GM19452 (cell line): Measurements from ENCODE around the gene ZC3H12C.

ENCODE experiments used
- ATAC-seq: cut with Tn5 transposase; IDR thresholded peaks from one replicate; pipeline ENCODE4 v1.9.1; 2021; ENCODE audit not compliant: unreplicated experiment

Gene ZC3H12C

GRCh38 chr11:110147962-110148709 lies 54.9 kb downstream of the ZC3H12C start:
- no peak for ATAC-seq

DNA sequence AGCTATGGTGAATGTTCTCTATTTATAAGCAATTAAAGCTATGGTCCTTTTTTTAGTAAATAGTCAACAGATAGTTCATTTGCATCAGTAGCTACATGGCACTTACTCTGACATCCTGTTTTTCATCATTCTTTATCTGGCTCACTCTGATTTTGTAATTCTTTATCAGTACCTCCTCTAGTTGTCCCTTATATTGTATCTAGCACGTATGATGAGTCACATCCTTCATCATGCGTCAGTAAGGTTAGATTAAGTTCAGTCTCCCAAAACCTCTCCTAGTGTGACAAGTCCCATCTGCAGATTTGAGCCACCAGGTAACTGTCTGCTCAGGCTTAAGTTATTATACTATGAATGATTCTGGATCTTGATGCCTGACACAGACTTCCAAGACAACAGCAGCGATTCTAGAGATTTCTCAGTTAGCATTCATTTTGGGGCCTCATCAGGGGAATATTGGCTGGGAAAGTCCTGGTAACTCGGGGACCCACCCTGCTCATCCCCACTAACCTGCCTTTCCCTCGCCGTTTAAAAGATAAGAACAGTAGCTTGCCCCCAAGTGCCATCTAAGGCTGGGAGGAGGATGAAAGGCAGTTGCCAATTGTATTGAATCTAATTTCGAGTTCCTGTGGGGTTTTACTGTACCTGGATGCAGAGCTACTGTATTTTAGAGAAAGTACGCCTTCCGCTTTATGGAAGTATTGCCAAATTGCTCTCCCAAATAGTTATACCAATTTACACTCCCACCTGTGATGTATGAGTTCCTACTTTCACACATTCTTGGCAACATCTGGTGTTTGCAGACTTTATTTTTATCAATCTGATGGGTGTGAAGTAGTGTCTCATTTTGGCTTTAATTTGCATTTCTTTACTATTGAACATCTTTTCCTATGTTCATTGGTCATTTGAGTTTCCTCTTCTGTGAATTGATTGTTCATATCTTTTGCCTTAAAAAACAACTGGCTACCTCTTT lies 55.9 kb downstream of the ZC3H12C start:
- no peak for ATAC-seq

GRCh38 chr11:110152199-110152598 lies 59.0 kb downstream of the ZC3H12C start:
- ATAC-seq: no peak

DNA sequence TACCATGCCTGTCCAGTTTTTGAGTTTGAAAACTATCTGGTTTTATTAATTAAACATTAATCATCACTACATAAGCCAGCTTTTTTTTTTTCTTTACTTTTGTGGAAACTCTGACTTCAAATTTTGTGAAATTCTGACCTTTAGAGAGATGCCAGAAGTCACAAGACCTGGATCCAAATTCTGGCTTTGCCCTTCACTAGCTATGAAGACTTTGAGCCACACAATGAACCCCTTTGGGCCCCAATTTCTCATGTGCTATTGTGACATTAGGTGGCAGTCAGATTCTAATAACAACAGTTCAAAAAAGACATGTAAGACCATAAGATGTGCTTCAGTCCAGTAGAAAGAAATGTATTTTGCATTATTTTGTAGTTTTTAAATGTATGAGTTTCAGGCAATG lies 60.3 kb downstream of the ZC3H12C start:
- ATAC-seq: no peak

DNA sequence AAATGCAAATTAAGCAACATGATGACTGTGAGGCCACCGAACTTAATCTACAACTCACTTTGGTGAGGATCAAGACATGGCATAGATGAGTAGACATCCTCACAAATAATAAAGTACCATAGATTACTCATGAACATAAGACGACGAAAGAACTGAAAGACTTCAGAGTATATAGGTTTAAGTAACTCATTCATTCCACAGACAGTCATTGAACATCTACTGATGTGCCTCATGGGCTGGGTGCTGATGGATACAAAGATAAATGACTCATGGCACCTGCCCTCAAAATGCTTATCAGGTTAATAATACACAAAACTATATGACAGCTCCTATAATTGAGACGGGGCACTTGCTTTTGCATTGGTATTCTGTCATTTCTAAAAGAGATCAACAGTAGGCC lies 63.3 kb downstream of the ZC3H12C start:
- ATAC-seq: no peak

DNA sequence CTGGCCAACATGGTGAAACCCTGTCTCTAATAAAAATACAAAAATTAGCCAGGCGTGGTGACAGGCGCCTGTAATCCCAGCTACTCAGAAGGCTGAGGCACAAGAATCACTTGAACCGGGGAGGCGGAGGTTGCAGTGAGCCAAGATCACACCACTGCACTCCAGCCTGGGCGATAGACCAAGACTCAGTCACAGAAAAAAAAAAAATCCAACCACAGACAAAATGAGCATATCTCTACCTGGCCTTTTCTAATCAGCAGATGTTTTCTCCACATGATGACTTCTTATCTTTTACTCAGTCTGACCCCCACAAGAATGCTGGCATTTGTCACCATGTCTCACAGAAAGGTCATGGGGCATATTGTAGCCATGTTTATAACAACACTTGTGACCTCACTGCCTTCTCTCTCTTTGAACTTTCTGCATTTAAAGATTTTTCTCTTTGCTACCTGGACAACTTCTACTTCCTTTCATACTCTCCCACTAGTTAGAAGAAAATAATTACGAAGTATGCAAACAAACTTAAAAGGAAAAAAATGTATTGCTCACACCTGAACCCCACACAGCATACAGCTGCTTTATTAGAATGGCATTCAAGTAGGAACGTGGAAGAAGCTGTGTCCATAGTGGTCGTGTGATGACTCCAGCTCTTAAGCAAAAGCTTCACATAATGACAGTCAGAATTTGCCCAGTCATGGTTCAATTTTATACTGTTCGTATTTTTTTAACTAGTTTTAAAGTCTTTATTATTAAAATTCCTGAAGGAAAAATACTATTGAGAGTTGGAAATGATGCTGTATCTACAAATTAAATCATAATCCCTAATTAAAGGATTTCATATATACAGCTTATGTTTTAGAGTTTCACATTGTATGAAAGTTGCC lies 65.4 kb downstream of the ZC3H12C start:
- ATAC-seq: no peak

- no peak for ATAC-seq
These were observed 66.3 kb downstream of the ZC3H12C start for GRCh38 chr11:110159476-110159875.

GRCh38 chr11:110160016-110160415 lies 66.8 kb downstream of the ZC3H12C start:
- no peak for ATAC-seq

- no peak for ATAC-seq
These were observed 67.2 kb downstream of the ZC3H12C start for GRCh38 chr11:110160437-110160836.

GRCh38 chr11:110161061-110161460 lies 67.9 kb downstream of the ZC3H12C start:
- no peak for ATAC-seq

- ATAC-seq: no peak
These were observed 69.0 kb downstream of the ZC3H12C start for GRCh38 chr11:110162216-110162615.

GRCh38 chr11:110165039-110165925 lies 72.1 kb downstream of the ZC3H12C start:
- no peak for ATAC-seq

DNA sequence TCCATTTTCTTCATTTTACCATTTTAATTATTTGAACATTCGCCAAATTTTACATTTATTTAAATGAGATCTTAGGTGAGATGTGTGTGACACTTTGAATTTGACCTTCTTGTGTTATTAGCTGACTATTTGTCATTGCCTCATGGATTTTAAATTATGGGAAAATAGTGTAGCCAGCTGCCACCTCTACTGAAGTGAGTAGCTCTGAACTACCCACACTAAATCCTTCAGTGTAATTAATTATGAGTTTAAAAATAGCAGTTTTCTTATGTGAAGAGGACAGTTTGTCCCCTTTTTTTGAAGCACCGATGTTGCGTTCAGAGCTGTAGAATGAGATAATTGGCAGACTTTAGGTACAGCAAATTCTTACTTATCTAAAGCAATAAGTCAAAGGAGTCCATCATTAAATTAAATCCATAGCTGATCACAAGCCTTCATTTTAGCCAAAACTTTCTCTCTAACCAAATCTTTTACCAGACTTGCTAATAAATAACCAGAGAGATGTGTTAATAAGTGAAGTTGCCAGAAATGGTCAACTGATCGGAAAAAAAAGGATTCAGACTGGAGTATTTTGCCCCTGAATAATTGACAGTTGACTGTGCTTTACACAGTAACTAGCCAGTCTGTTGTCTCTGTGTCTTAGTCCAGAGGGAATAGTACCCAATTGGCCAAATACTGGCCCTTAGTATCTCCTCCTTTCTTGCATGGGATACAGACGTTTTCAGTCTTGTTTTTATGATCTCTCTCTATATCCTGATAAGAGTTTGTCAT lies 75.0 kb downstream of the ZC3H12C start:
- ATAC-seq: no peak

GRCh38 chr11:110169738-110170137 lies 76.5 kb downstream of the ZC3H12C start:
- no peak for ATAC-seq

- no peak for ATAC-seq
These were observed 79.4 kb downstream of the ZC3H12C start for GRCh38 chr11:110172468-110173065.

DNA sequence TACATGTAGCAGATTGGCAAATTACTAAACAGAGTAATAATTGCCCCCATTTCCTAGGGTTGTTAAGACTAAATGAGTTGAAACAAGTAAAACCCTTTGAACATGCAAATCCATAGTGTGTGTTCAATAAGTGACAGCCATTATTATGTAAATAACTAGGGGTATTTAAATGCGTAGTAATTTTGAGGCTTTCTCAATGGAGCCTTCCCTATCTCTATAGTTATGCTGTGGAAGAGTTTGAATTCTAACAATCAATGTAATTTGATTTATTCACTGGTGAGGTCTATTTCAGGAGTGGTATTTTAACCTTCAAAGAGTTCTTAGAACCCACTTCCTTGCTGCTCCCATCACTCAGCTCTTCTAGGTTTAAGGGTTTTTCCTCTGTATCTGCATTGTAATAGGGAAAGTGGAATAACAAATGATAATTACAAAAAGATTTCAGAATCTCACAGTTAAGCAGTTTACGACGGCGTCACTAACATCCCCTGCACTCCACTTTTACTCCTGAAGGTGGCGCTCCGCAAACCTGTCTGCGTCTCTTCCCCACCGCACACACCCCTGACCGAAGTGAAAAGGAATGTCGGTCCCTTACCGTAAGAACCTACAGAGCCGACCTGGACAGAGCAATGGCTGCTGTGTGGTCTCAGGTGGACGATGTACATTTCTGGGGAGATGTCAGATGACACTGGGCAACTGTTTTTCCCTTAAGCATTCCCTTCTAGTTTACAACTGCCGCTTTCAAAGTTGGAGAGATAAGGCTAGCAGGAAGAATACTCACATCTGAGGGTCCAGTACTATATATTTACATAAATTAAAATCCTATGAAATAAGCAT lies 80.8 kb downstream of the ZC3H12C start:
- ATAC-seq: peak; percentile 65

GRCh38 chr11:110174645-110175310 lies 81.6 kb downstream of the ZC3H12C start:
- ATAC-seq: no peak
